ENCODE measurements around the gene HDAC1. TPM values are rescaled to one million over a fixed set of nuclear protein-coding genes. Genes with fewer than 3 reads are reported as not detected.

HDAC1 gene
- total RNA-seq, 2 experiments from 2014 or later = 56.9 to 61.0 TPM

DNA sequence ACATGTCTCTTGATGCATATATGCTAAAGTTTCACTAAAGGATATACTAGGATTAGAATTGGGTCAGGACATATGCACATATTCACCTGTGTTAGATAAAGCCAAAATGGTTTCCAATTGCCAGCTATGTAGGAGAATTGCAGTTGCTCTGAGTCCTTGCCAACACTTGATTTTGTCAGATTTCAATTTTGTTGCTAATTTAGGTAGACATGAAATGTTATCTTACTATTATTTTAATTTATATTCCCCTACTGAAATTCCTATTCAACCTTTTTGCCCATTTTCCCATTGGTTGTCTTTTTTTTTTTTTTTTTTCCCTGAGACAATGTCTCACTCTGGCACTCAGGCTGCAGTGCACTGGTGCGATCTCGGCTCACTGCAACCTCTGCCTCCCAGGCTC is 13.4 kb downstream of the HDAC1 start:
- no peak for DNase-seq
- peaks cover 83% of the 10 kb centered on the region for H3K36me3 Mint-ChIP-seq (ENCODE audit: low read depth)
- intact Hi-C loops (cut with DNase I, micrococcal nuclease) = no loop called here
- ChIA-PET CTCF (interaction anchor here (0.7 to 1.1 kb wide), 2 partner anchors 24 to 196 kb away, joined by 3 read pairs; no protein-coding TSS in a partner anchor), POLR2A (interaction anchor here (0.9 to 1.6 kb wide), 3 partner anchors 31 to 65 kb away, joined by 3 to 4 read pairs (median 3); partner anchors contain the start of gene MARCKSL1)
- Histone ChIP-seq H3K27me3 (ENCODE audit: control insufficient read depth in 1 of 2, insufficient read depth in 2 of 2, low read length in 2 of 2) (no peaks in the 10 kb centered on the region), H3K36me3 (ENCODE audit: insufficient read depth, low read length) (peaks cover 48% of the 10 kb centered on the region), H3K4me3 (ENCODE audit: low read length) (no peak overlapping the region), H3K9me3 (ENCODE audit: control insufficient read depth in 1 of 2, insufficient read depth in 1 of 2, low read length in 2 of 2) (no peaks in the 10 kb centered on the region), H3K27ac (ENCODE audit: low read depth in 1 of 2, low read length in 2 of 2) (no peak overlapping the region), H3K4me1 (ENCODE audit: insufficient read depth, low read length) (peaks cover 32% of the 10 kb centered on the region)
- H3K27ac Mint-ChIP-seq = no peak overlapping the region
- ATAC-seq (ENCODE audit: poor library complexity) = no peak
- peaks cover 71% of the 10 kb centered on the region for H3K4me1 Mint-ChIP-seq (ENCODE audit: low read depth)
- H3K9me3 Mint-ChIP-seq = no peaks in the 10 kb centered on the region
- TF ChIP-seq CTCF (IDR thresholded peaks at IDR 0.05) = no peak
- H3K4me3 Mint-ChIP-seq = no peak overlapping the region
- no peaks in the 10 kb centered on the region for H3K27me3 Mint-ChIP-seq

DNA sequence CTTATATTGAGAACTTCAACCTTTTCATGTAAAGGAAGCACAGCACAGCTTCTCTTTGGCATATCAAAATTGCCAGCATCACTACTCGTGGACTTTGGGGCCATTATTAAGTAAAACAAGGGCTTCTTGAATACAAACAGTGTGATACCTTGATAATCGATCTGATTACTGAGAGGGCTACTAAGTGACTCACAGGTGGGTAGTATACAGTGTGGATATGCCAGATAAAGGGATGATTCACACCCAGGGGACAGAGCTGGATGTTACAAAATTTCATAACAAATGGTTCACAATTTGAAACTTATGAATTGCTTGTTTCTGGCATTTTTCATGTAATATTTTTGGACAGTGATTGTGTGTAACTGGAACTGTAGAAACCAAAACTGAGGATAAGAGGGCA is 15.4 kb downstream of the HDAC1 start:
- no peak for DNase-seq
- ChIA-PET CTCF (interaction anchor here (1.5 kb wide), 2 partner anchors 59 to 67 kb away, joined by 4 to 5 read pairs; partner anchors contain the start of gene FAM167B), POLR2A (interaction anchor here (1.0 to 1.5 kb wide), 4 partner anchors 11 to 29 kb away, joined by 3 to 4 read pairs (median 4); partner anchors contain the start of genes HDAC1 and MARCKSL1)
- intact Hi-C loops (cut with DNase I, micrococcal nuclease) = no loop called here
- Histone ChIP-seq H3K27me3 (ENCODE audit: control insufficient read depth in 1 of 2, insufficient read depth in 2 of 2, low read length in 2 of 2) (no peaks in the 10 kb centered on the region), H3K27ac (ENCODE audit: low read depth in 1 of 2, low read length in 2 of 2) (no peak overlapping the region), H3K4me1 (ENCODE audit: insufficient read depth, low read length) (peaks cover 40% of the 10 kb centered on the region), H3K36me3 (ENCODE audit: insufficient read depth, low read length) (peaks cover 42% of the 10 kb centered on the region), H3K4me3 (ENCODE audit: low read length) (no peak overlapping the region), H3K9me3 (ENCODE audit: control insufficient read depth in 1 of 2, insufficient read depth in 1 of 2, low read length in 2 of 2) (no peaks in the 10 kb centered on the region)
- Mint-ChIP-seq H3K36me3 (ENCODE audit: low read depth) (peaks cover 72% of the 10 kb centered on the region), H3K27me3 (no peaks in the 10 kb centered on the region), H3K4me3 (no peak overlapping the region), H3K9me3 (no peaks in the 10 kb centered on the region), H3K27ac (peak overlapping the region; percentile 68), H3K4me1 (ENCODE audit: low read depth) (peaks cover 74% of the 10 kb centered on the region)
- ATAC-seq (ENCODE audit: poor library complexity) = no peak
- TF ChIP-seq CTCF (IDR thresholded peaks at IDR 0.05) = no peak

GRCh38 chr1:32309960-32310359 is 18.1 kb downstream of the HDAC1 start:
- no peak overlapping the region for H3K4me3 Mint-ChIP-seq
- intact Hi-C loops (cut with DNase I, micrococcal nuclease) = no loop called here
- POLR2A ChIA-PET = interaction anchor here (3.1 kb wide), 1 partner anchor 11 kb away, joined by 13 read pairs; no protein-coding TSS in a partner anchor
- TF ChIP-seq CTCF (IDR thresholded peaks at IDR 0.05) = no peak
- CTCF ChIA-PET = interaction anchor here (1.3 kb wide), 1 partner anchor 19 kb away, joined by 3 read pairs; the partner anchor contains the start of gene HDAC1
- H3K4me1 Mint-ChIP-seq (ENCODE audit: low read depth) = peaks cover 72% of the 10 kb centered on the region
- ATAC-seq (ENCODE audit: poor library complexity) (no peak), DNase-seq (no peak)
- no peak overlapping the region for H3K4me3 ChIP-seq (ENCODE audit: low read length)
- H3K27me3 ChIP-seq (ENCODE audit: control insufficient read depth in 1 of 2, insufficient read depth in 2 of 2, low read length in 2 of 2) = no peaks in the 10 kb centered on the region
- peaks cover 26% of the 10 kb centered on the region for H3K36me3 ChIP-seq (ENCODE audit: insufficient read depth, low read length)
- H3K27ac Mint-ChIP-seq = peak overlapping the region; percentile 65
- peaks cover 40% of the 10 kb centered on the region for H3K4me1 ChIP-seq (ENCODE audit: insufficient read depth, low read length)
- no peaks in the 10 kb centered on the region for H3K27me3 Mint-ChIP-seq
- H3K36me3 Mint-ChIP-seq (ENCODE audit: low read depth) = peaks cover 57% of the 10 kb centered on the region
- H3K27ac ChIP-seq (ENCODE audit: low read depth in 1 of 2, low read length in 2 of 2) = no peak overlapping the region
- H3K9me3 ChIP-seq (ENCODE audit: control insufficient read depth in 1 of 2, insufficient read depth in 1 of 2, low read length in 2 of 2) = no peaks in the 10 kb centered on the region
- no peaks in the 10 kb centered on the region for H3K9me3 Mint-ChIP-seq
